Measurements from ENCODE around the gene RFC4.
A peak's percentile ranks its signal among the peaks of the same experiment; 100 is the strongest.

RFC4 gene

GRCh38 chr3:186802701-186803100 is 3.6 kb downstream of the RFC4 start:
- Histone ChIP-seq H3K36me3 (ENCODE audit: control insufficient read depth in 4 of 4, insufficient read depth in 4 of 4, low read length in 3 of 4) (peaks cover 11 to 46% (median 22%) of the 10 kb centered on the region in 4 experiments), H3K4me3 (ENCODE audit: control insufficient read depth in 1 of 7, extremely low read depth in 1 of 7, insufficient read depth in 4 of 7, low read depth in 2 of 7, low read length in 6 of 7) (no peak overlapping the region), H3K9me3 (ENCODE audit: control extremely low read depth in 1 of 5, control insufficient read depth in 4 of 5, insufficient read depth in 2 of 5, low read depth in 1 of 5, low read length in 4 of 5) (no peaks in the 10 kb centered on the region), H3K27ac (ENCODE audit: insufficient read depth in 1 of 2, low read depth in 1 of 2, low read length in 2 of 2, poor library complexity in 1 of 2, severe bottlenecking in 2 of 2) (no peak overlapping the region), H3K27me3 (replicated peaks in 2 of 5; ENCODE audit: control insufficient read depth in 4 of 5, insufficient read depth in 5 of 5, low read length in 4 of 5) (no peaks in the 10 kb centered on the region), H3K4me1 (ENCODE audit: control extremely low read depth in 1 of 4, control insufficient read depth in 4 of 4, insufficient read depth in 4 of 4, low read length in 3 of 4) (peaks cover 7 to 28% (median 19%) of the 10 kb centered on the region in 4 experiments)
- CTCF ChIA-PET: interaction anchor here (1.1 kb wide), 1 partner anchor 18 kb away, joined by 3 read pairs; no protein-coding TSS in a partner anchor
- WGBS (ENCODE audit: insufficient coverage): 80% methylated on average over 1 of the region's 3 CpGs
- no peak for DNase-seq
- POLR2A ChIA-PET: interaction anchor here (0.6 kb wide), 1 partner anchor 19 kb away, joined by 3 read pairs; no protein-coding TSS in a partner anchor

GRCh38 chr3:186800285-186800684 is 6.0 kb downstream of the RFC4 start:
- DNase-seq: peak in 1 of 3 donors; percentile 28
- no peaks in the 10 kb centered on the region for H3K9me3 ChIP-seq (ENCODE audit: control extremely low read depth in 1 of 5, control insufficient read depth in 4 of 5, insufficient read depth in 2 of 5, low read depth in 1 of 5, low read length in 4 of 5)
- H3K27ac ChIP-seq (ENCODE audit: insufficient read depth in 1 of 2, low read depth in 1 of 2, low read length in 2 of 2, poor library complexity in 1 of 2, severe bottlenecking in 2 of 2): no peak overlapping the region
- ChIA-PET CTCF (interaction anchor here (0.6 to 0.8 kb wide), 2 partner anchors 16 to 817 kb away, joined by 4 read pairs; partner anchors contain the start of gene EIF4A2), POLR2A (no interaction called here)
- no peak overlapping the region for H3K4me3 ChIP-seq (ENCODE audit: control insufficient read depth in 1 of 7, extremely low read depth in 1 of 7, insufficient read depth in 4 of 7, low read depth in 2 of 7, low read length in 6 of 7)
- WGBS (ENCODE audit: insufficient coverage): no CpG with 5 or more reads among the region's 1 CpG
- no peaks in the 10 kb centered on the region for H3K27me3 ChIP-seq (replicated peaks in 2 of 5; ENCODE audit: control insufficient read depth in 4 of 5, insufficient read depth in 5 of 5, low read length in 4 of 5)
- H3K36me3 ChIP-seq (ENCODE audit: control insufficient read depth in 4 of 4, insufficient read depth in 4 of 4, low read length in 3 of 4): peaks cover 13 to 58% (median 31%) of the 10 kb centered on the region in 4 experiments
- H3K4me1 ChIP-seq (ENCODE audit: control extremely low read depth in 1 of 4, control insufficient read depth in 4 of 4, insufficient read depth in 4 of 4, low read length in 3 of 4): peaks cover 0 to 14% (median 2%) of the 10 kb centered on the region in 4 experiments

GRCh38 chr3:186798239-186798874 is 7.9 kb downstream of the RFC4 start:
- 100% methylated on average over 1 of the region's 3 CpGs for WGBS (ENCODE audit: insufficient coverage)
- Histone ChIP-seq H3K36me3 (ENCODE audit: control insufficient read depth in 4 of 4, insufficient read depth in 4 of 4, low read length in 3 of 4) (peaks cover 13 to 59% (median 35%) of the 10 kb centered on the region in 4 experiments), H3K27me3 (replicated peaks in 2 of 5; ENCODE audit: control insufficient read depth in 4 of 5, insufficient read depth in 5 of 5, low read length in 4 of 5) (no peaks in the 10 kb centered on the region), H3K9me3 (ENCODE audit: control extremely low read depth in 1 of 5, control insufficient read depth in 4 of 5, insufficient read depth in 2 of 5, low read depth in 1 of 5, low read length in 4 of 5) (no peaks in the 10 kb centered on the region), H3K4me3 (ENCODE audit: control insufficient read depth in 1 of 7, extremely low read depth in 1 of 7, insufficient read depth in 4 of 7, low read depth in 2 of 7, low read length in 6 of 7) (no peak overlapping the region), H3K27ac (ENCODE audit: insufficient read depth in 1 of 2, low read depth in 1 of 2, low read length in 2 of 2, poor library complexity in 1 of 2, severe bottlenecking in 2 of 2) (no peak overlapping the region), H3K4me1 (ENCODE audit: control extremely low read depth in 1 of 4, control insufficient read depth in 4 of 4, insufficient read depth in 4 of 4, low read length in 3 of 4) (peaks cover 0 to 6% (median 0%) of the 10 kb centered on the region in 4 experiments)
- DNase-seq: no peak
- ChIA-PET CTCF (interaction anchor here (0.8 to 2.2 kb wide), 3 partner anchors 11 to 182 kb away, joined by 3 to 5 read pairs (median 4); no protein-coding TSS in a partner anchor), POLR2A (interaction anchor here (0.6 to 1.6 kb wide), 2 partner anchors 15 to 884 kb away, joined by 3 to 6 read pairs; partner anchors contain the start of gene EIF4A2)

- peaks cover 8 to 23% (median 15%) of the 10 kb centered on the region in 4 experiments for H3K4me1 ChIP-seq (ENCODE audit: control extremely low read depth in 1 of 4, control insufficient read depth in 4 of 4, insufficient read depth in 4 of 4, low read length in 3 of 4)
- WGBS (ENCODE audit: insufficient coverage): 92% methylated on average over 6 of the region's 8 CpGs
- H3K4me3 ChIP-seq (ENCODE audit: control insufficient read depth in 1 of 7, extremely low read depth in 1 of 7, insufficient read depth in 4 of 7, low read depth in 2 of 7, low read length in 6 of 7): no peak overlapping the region
- ChIA-PET POLR2A (no interaction called here), CTCF (interaction anchor here (1.6 kb wide), 1 partner anchor 18 kb away, joined by 3 read pairs; no protein-coding TSS in a partner anchor)
- H3K9me3 ChIP-seq (ENCODE audit: control extremely low read depth in 1 of 5, control insufficient read depth in 4 of 5, insufficient read depth in 2 of 5, low read depth in 1 of 5, low read length in 4 of 5): no peaks in the 10 kb centered on the region
- H3K27ac ChIP-seq (ENCODE audit: insufficient read depth in 1 of 2, low read depth in 1 of 2, low read length in 2 of 2, poor library complexity in 1 of 2, severe bottlenecking in 2 of 2): no peak overlapping the region
- no peak for DNase-seq
- no peaks in the 10 kb centered on the region for H3K27me3 ChIP-seq (replicated peaks in 2 of 5; ENCODE audit: control insufficient read depth in 4 of 5, insufficient read depth in 5 of 5, low read length in 4 of 5)
- H3K36me3 ChIP-seq (ENCODE audit: control insufficient read depth in 4 of 4, insufficient read depth in 4 of 4, low read length in 3 of 4): peaks cover 22 to 79% (median 58%) of the 10 kb centered on the region in 4 experiments
These were observed 15.9 kb downstream of the RFC4 start for GRCh38 chr3:186790261-186790981.

- peaks cover 30 to 84% (median 62%) of the 10 kb centered on the region in 4 experiments for H3K36me3 ChIP-seq (ENCODE audit: control insufficient read depth in 4 of 4, insufficient read depth in 4 of 4, low read length in 3 of 4)
- peaks cover 15 to 30% (median 22%) of the 10 kb centered on the region in 4 experiments for H3K4me1 ChIP-seq (ENCODE audit: control extremely low read depth in 1 of 4, control insufficient read depth in 4 of 4, insufficient read depth in 4 of 4, low read length in 3 of 4)
- no peaks in the 10 kb centered on the region for H3K9me3 ChIP-seq (ENCODE audit: control extremely low read depth in 1 of 5, control insufficient read depth in 4 of 5, insufficient read depth in 2 of 5, low read depth in 1 of 5, low read length in 4 of 5)
- CTCF ChIA-PET: interaction anchor here (1.6 kb wide), 1 partner anchor 19 kb away, joined by 3 read pairs; no protein-coding TSS in a partner anchor
- 60% methylated on average over 1 of the region's 4 CpGs for WGBS (ENCODE audit: insufficient coverage)
- POLR2A ChIA-PET: no interaction called here
- H3K27me3 ChIP-seq (replicated peaks in 2 of 5; ENCODE audit: control insufficient read depth in 4 of 5, insufficient read depth in 5 of 5, low read length in 4 of 5): no peaks in the 10 kb centered on the region
- no peak overlapping the region for H3K4me3 ChIP-seq (ENCODE audit: control insufficient read depth in 1 of 7, extremely low read depth in 1 of 7, insufficient read depth in 4 of 7, low read depth in 2 of 7, low read length in 6 of 7)
- DNase-seq: peak in 1 of 3 donors; percentile 18
- H3K27ac ChIP-seq (ENCODE audit: insufficient read depth in 1 of 2, low read depth in 1 of 2, low read length in 2 of 2, poor library complexity in 1 of 2, severe bottlenecking in 2 of 2): no peak overlapping the region
These were observed 16.6 kb downstream of the RFC4 start for GRCh38 chr3:186789554-186790260.

GRCh38 chr3:186788482-186789370 is 17.6 kb downstream of the RFC4 start:
- Histone ChIP-seq H3K4me1 (ENCODE audit: control extremely low read depth in 1 of 4, control insufficient read depth in 4 of 4, insufficient read depth in 4 of 4, low read length in 3 of 4) (peaks cover 18 to 32% (median 26%) of the 10 kb centered on the region in 4 experiments), H3K4me3 (ENCODE audit: control insufficient read depth in 1 of 7, extremely low read depth in 1 of 7, insufficient read depth in 4 of 7, low read depth in 2 of 7, low read length in 6 of 7) (no peak overlapping the region), H3K36me3 (ENCODE audit: control insufficient read depth in 4 of 4, insufficient read depth in 4 of 4, low read length in 3 of 4) (peaks cover 30 to 82% (median 62%) of the 10 kb centered on the region in 4 experiments), H3K27me3 (replicated peaks in 2 of 5; ENCODE audit: control insufficient read depth in 4 of 5, insufficient read depth in 5 of 5, low read length in 4 of 5) (no peaks in the 10 kb centered on the region), H3K27ac (ENCODE audit: insufficient read depth in 1 of 2, low read depth in 1 of 2, low read length in 2 of 2, poor library complexity in 1 of 2, severe bottlenecking in 2 of 2) (no peak overlapping the region), H3K9me3 (ENCODE audit: control extremely low read depth in 1 of 5, control insufficient read depth in 4 of 5, insufficient read depth in 2 of 5, low read depth in 1 of 5, low read length in 4 of 5) (no peaks in the 10 kb centered on the region)
- 82% methylated on average over 11 of the region's 13 CpGs for WGBS (ENCODE audit: insufficient coverage)
- ChIA-PET POLR2A (no interaction called here), CTCF (interaction anchor here (0.6 to 1.2 kb wide), 2 partner anchors 33 to 67 kb away, joined by 4 read pairs; no protein-coding TSS in a partner anchor)
- DNase-seq: no peak
